Hepatocyte (in vitro differentiated cells): ENCODE results near the gene CSF2RB. TPM values are rescaled to one million over a fixed set of nuclear protein-coding genes. Genes with fewer than 3 reads are reported as not detected.

Experiments
- DNase-seq: peaks from one replicate; pipeline ENCODE4 v3.0.0-alpha.2; 2016; ENCODE audit warnings: low spot score
- H2AFZ ChIP-seq: fragments of 200-600 bp; sonication (generic); 2 replicates; pipeline ENCODE4 v1.6.0; 2016; ENCODE audit warnings: antibody characterized with exemption, mild to moderate bottlenecking
- H3K27ac ChIP-seq: fragments of 200-600 bp; sonication (generic); 2 replicates; pipeline ENCODE4 v1.5.1; 2016; ENCODE audit warnings: mild to moderate bottlenecking
- H3K27me3 ChIP-seq: fragments of 200-600 bp; sonication (generic); 2 replicates; pipeline ENCODE4 v1.6.1; 2016
- H3K36me3 ChIP-seq: fragments of 200-600 bp; sonication (generic); replicated peaks from 2 replicates; pipeline ENCODE4 v1.5.1; 2016; ENCODE audit warnings: low read depth; ENCODE audit not compliant: insufficient read depth
- H3K4me1 ChIP-seq: fragments of 200-600 bp; sonication (generic); 2 replicates; pipeline ENCODE4 v1.5.1; 2016; ENCODE audit warnings: mild to moderate bottlenecking, moderate library complexity; ENCODE audit not compliant: insufficient read depth
- H3K4me2 ChIP-seq: fragments of 200-600 bp; sonication (generic); 2 replicates; pipeline ENCODE4 v1.6.0; 2016
- H3K4me3 ChIP-seq: fragments of 200-600 bp; sonication (generic); 2 replicates; pipeline ENCODE4 v1.5.1; 2016; ENCODE audit warnings: mild to moderate bottlenecking
- H3K79me2 ChIP-seq: fragments of 200-600 bp; sonication (generic); 2 replicates; pipeline ENCODE4 v1.6.0; 2017; ENCODE audit warnings: mild to moderate bottlenecking
- H3K9me2 ChIP-seq: fragments of 200-600 bp; sonication (generic); replicated peaks from 2 replicates; pipeline ENCODE4 v1.6.0; 2017; ENCODE audit warnings: mild to moderate bottlenecking; ENCODE audit not compliant: insufficient read depth
- H3K9me3 ChIP-seq: fragments of 200-600 bp; sonication (generic); 2 replicates; pipeline ENCODE4 v1.5.1; 2016; ENCODE audit warnings: low read depth, mild to moderate bottlenecking
- H4K20me1 ChIP-seq: fragments of 200-600 bp; sonication (generic); 2 replicates; pipeline ENCODE4 v1.6.0; 2016; ENCODE audit warnings: mild to moderate bottlenecking; ENCODE audit not compliant: insufficient read depth, poor library complexity, severe bottlenecking
- EZH2 ChIP-seq: fragments of 200-600 bp; sonication (generic); IDR thresholded peaks from 2 replicates; pipeline ENCODE4 v1.6.1; 2016; ENCODE audit warnings: antibody characterized with exemption, mild to moderate bottlenecking, borderline replicate concordance
- EZH2phosphoT487 ChIP-seq: fragments of 200-600 bp; sonication (generic); IDR thresholded peaks from one replicate; pipeline ENCODE4 v1.6.1; 2018; ENCODE audit warnings: antibody characterized with exemption, mild to moderate bottlenecking, low read depth, moderate library complexity; ENCODE audit not compliant: unreplicated experiment, severe bottlenecking
- WGBS: methylation state at CpG from one replicate; pipeline ENCODE4 v1.1.6; 2016; ENCODE audit warnings: low lambda C conversion rate; ENCODE audit errors: missing lambda C conversion rate; 5-methylcytosine and 5-hydroxymethylcytosine counted together
- polyA plus RNA-seq: library from polyadenylated mRNA; unstranded; fragments of >200 nt; fragmentation: Nextera tagmentation; extraction: Ambion mirVana; gene quantifications from 2 replicates; pipeline ENCODE4 v1.2.1, GENCODE V29; 2016
- total RNA-seq: library from RNA; depleted of rRNA; stranded (reverse); fragments of >200 nt; gene quantifications from 2 replicates; pipeline ENCODE4 v1.2.3, GENCODE V29; 2014
- TF ChIP-seq, protein P1 (sequence below): fragments of 200-600 bp; sonication (generic); IDR thresholded peaks from 2 replicates; pipeline ENCODE4 v1.5.1; 2016; ENCODE audit warnings: antibody characterized with exemption, mild to moderate bottlenecking; ENCODE audit not compliant: poor library complexity

CSF2RB gene
- total and polyA plus RNA-seq, 2 experiments from 2014 or later, result 0.83 TPM; not detected in 1

DNA sequence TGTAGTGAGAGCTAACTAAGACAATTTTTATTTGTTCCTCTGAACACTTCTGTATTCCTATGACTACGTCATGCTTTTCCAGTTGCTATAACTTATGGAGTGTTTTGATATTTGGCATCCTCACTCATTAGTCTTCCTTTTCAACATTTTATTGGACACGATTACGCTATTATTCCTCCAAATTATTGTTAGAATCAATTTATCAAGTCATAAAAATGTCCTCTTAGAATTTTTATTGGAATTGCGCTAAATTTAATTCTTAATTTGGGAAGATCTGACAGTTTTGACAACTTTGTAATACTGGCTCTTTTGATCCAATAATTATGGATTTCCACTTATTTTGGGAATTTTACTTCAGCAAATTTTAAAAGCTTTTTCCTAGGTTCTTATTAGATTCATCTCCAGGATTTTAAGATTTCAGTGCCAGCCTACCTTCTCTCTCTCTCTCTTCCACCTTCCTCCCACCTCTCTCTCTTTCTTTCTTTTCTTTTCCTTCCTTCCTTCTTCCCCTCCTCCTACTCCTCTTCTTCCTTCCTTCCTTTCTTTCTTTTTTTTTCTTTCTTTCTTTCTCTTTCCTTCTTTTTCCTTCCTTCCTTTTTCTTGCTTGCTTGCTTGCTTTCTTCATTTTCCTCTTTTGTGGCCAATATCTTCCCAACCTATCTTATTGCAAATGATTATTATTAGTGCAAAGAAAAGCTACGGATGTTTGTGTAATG is 55.0 kb downstream of the CSF2RB start:
- WGBS, result 90% methylated on average over 5 of the region's 5 CpGs
- Histone ChIP-seq H4K20me1 (no peaks in the 10 kb centered on the region), H3K36me3 (no peaks in the 10 kb centered on the region), H3K4me3 (no peak overlapping the region), H3K9me3 (no peaks in the 10 kb centered on the region), H3K79me2 (no peaks in the 10 kb centered on the region), H3K4me1 (no peaks in the 10 kb centered on the region), H3K9me2 (no peaks in the 10 kb centered on the region), H2AFZ (no peak overlapping the region), H3K27me3 (no peaks in the 10 kb centered on the region), H3K27ac (no peak overlapping the region), H3K4me2 (no peak overlapping the region)
- TF ChIP-seq EZH2 (no peak), EZH2phosphoT487 (no peak)
- TF ChIP-seq, protein P1, sequence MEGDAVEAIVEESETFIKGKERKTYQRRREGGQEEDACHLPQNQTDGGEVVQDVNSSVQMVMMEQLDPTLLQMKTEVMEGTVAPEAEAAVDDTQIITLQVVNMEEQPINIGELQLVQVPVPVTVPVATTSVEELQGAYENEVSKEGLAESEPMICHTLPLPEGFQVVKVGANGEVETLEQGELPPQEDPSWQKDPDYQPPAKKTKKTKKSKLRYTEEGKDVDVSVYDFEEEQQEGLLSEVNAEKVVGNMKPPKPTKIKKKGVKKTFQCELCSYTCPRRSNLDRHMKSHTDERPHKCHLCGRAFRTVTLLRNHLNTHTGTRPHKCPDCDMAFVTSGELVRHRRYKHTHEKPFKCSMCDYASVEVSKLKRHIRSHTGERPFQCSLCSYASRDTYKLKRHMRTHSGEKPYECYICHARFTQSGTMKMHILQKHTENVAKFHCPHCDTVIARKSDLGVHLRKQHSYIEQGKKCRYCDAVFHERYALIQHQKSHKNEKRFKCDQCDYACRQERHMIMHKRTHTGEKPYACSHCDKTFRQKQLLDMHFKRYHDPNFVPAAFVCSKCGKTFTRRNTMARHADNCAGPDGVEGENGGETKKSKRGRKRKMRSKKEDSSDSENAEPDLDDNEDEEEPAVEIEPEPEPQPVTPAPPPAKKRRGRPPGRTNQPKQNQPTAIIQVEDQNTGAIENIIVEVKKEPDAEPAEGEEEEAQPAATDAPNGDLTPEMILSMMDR, result no peak
- DNase-seq, result no peak

DNA sequence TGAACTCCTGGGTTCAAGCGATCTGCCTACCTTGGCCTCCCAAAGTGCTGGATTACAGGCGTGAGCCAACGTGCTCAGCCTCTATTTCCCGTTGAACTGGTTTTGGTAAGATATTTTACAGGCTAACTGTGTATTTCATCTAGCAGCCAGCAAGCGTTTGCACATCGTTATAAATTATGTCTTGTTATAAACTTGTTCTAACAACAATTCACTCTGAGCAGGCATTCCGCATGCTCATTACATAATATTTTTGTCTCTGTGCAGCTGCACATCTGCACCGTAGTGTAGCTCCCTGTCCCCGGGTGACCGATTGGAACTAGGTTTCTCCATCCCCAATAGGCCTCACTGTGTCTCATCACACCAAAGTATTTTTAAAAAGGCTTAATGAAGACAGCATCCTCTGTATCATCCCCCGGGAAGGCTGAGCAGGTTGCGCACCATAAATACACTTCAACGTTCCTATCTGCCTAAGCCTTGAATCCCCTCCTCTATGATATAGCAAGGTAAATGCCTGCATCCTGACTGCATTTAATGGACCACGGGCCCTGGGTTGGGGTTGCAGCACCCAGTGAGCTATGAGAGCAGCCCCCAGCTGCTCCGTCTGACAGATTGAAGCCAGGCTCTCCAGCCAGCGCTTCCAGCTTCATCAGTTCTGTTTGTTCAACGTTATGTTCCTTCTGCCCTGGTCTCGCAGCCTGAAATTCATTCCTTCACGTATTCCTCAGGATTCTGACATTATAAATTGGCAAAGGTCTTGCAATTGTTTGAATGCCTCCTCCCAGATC is 58.1 kb downstream of the CSF2RB start:
- no peak for DNase-seq
- H3K4me2 ChIP-seq, result no peak overlapping the region
- no peaks in the 10 kb centered on the region for H3K9me2 ChIP-seq
- H2AFZ ChIP-seq, result no peak overlapping the region
- no peaks in the 10 kb centered on the region for H3K36me3 ChIP-seq
- TF ChIP-seq, protein P1, result no peak
- WGBS, result 75% methylated on average over 19 of the region's 19 CpGs
- no peaks in the 10 kb centered on the region for H3K27me3 ChIP-seq
- no peaks in the 10 kb centered on the region for H3K9me3 ChIP-seq
- H3K4me1 ChIP-seq, result no peaks in the 10 kb centered on the region
- H3K27ac ChIP-seq, result no peak overlapping the region
- H3K4me3 ChIP-seq, result no peak overlapping the region
- H4K20me1 ChIP-seq, result no peaks in the 10 kb centered on the region
- no peaks in the 10 kb centered on the region for H3K79me2 ChIP-seq

DNA sequence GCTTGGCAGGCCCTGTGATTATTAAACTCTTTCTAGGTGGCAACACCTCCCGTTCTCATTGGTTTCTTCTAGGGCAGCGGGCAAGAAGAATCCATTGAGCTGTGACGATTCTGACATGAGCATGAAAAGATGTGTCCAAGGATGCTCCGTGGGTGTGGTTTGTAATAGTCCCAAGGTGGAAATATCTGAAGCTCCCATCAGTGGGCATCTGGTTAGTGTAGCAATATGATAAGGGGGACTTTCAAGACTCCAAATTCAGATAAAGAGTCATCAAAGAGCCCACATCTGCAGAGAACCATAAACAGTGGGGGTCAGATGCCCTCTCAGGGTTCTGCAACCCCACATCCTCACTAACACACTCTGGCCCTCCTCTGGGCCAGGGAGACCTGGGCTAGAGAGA is 63.2 kb downstream of the CSF2RB start:
- Histone ChIP-seq H4K20me1 (no peaks in the 10 kb centered on the region), H3K36me3 (no peaks in the 10 kb centered on the region), H3K27ac (no peak overlapping the region), H3K79me2 (no peaks in the 10 kb centered on the region), H3K4me1 (peaks cover 3% of the 10 kb centered on the region), H2AFZ (no peak overlapping the region), H3K9me3 (no peaks in the 10 kb centered on the region), H3K4me3 (no peak overlapping the region), H3K9me2 (no peaks in the 10 kb centered on the region), H3K27me3 (no peaks in the 10 kb centered on the region), H3K4me2 (no peak overlapping the region)
- no peak for DNase-seq
- TF ChIP-seq, protein P1, result no peak
- TF ChIP-seq EZH2phosphoT487, result no peak
- no peak for TF ChIP-seq EZH2
- 90% methylated on average over 4 of the region's 4 CpGs for WGBS
